Neural crest cell (in vitro differentiated cells): Measurements from ENCODE around the gene FOXL2NB. TPM values are rescaled to one million over a fixed set of nuclear protein-coding genes. Genes with fewer than 3 reads are reported as not detected.

ENCODE experiments used
- DNase-seq: peaks from one replicate; pipeline ENCODE4 v3.0.0; 2021; ENCODE audit warnings: low read depth, mixed read lengths, low spot score
- H3K27ac Mint-ChIP-seq: one replicate; pipeline ENCODE4 v1.8.0; 2021; ENCODE audit warnings: mild to moderate bottlenecking, mixed read lengths; ENCODE audit not compliant: unreplicated experiment
- H3K27me3 Mint-ChIP-seq: 2 replicates; pipeline ENCODE4 v1.8.0; 2021; ENCODE audit warnings: low read depth, mild to moderate bottlenecking, mixed read lengths
- H3K36me3 Mint-ChIP-seq: 2 replicates; pipeline ENCODE4 v1.8.0; 2021; ENCODE audit warnings: low read depth, mild to moderate bottlenecking, mixed read lengths
- H3K4me1 Mint-ChIP-seq: 2 replicates; pipeline ENCODE4 v1.8.0; 2021; ENCODE audit warnings: mixed read lengths
- H3K4me3 Mint-ChIP-seq: one replicate; pipeline ENCODE4 v1.8.0; 2021; ENCODE audit warnings: mild to moderate bottlenecking, mixed read lengths
- H3K9me3 Mint-ChIP-seq: 2 replicates; pipeline ENCODE4 v1.8.0; 2021; ENCODE audit warnings: mixed read lengths
- total RNA-seq: library from RNA; stranded (reverse); gene quantifications from 2 replicates; pipeline ENCODE4 v1.2.1, GENCODE V29; 2021
- TF ChIP-seq, protein P1 (sequence below): fragments of 200-600 bp; sonication (generic); conservative IDR thresholded peaks from 2 replicates; pipeline ENCODE4 v1.5.0; 2021; ENCODE audit warnings: antibody characterized with exemption, mild to moderate bottlenecking

The FOXL2NB gene
- total RNA-seq, 1 donor from 2014 or later, result not detected

- Mint-ChIP-seq H3K36me3 (no peaks in the 10 kb centered on the region), H3K27me3 (peaks cover 18% of the 10 kb centered on the region), H3K4me1 (peaks cover 5% of the 10 kb centered on the region), H3K9me3 (no peaks in the 10 kb centered on the region), H3K27ac (no peak overlapping the region), H3K4me3 (no peak overlapping the region)
- DNase-seq, result no peak
- TF ChIP-seq, protein P1, sequence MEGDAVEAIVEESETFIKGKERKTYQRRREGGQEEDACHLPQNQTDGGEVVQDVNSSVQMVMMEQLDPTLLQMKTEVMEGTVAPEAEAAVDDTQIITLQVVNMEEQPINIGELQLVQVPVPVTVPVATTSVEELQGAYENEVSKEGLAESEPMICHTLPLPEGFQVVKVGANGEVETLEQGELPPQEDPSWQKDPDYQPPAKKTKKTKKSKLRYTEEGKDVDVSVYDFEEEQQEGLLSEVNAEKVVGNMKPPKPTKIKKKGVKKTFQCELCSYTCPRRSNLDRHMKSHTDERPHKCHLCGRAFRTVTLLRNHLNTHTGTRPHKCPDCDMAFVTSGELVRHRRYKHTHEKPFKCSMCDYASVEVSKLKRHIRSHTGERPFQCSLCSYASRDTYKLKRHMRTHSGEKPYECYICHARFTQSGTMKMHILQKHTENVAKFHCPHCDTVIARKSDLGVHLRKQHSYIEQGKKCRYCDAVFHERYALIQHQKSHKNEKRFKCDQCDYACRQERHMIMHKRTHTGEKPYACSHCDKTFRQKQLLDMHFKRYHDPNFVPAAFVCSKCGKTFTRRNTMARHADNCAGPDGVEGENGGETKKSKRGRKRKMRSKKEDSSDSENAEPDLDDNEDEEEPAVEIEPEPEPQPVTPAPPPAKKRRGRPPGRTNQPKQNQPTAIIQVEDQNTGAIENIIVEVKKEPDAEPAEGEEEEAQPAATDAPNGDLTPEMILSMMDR, result no peak
Observed at GRCh38 chr3:138913766-138914165, 33.3 kb upstream of the FOXL2NB start.

GRCh38 chr3:138914870-138915502 lies 32.0 kb upstream of the FOXL2NB start:
- no peak for DNase-seq
- no peaks in the 10 kb centered on the region for H3K36me3 Mint-ChIP-seq
- H3K9me3 Mint-ChIP-seq, result no peaks in the 10 kb centered on the region
- peak overlapping the region; percentile 63 for H3K4me3 Mint-ChIP-seq
- no peak overlapping the region for H3K27ac Mint-ChIP-seq
- TF ChIP-seq, protein P1, result no peak
- H3K27me3 Mint-ChIP-seq, result peaks cover 30% of the 10 kb centered on the region
- peaks cover 5% of the 10 kb centered on the region for H3K4me1 Mint-ChIP-seq

GRCh38 chr3:138915503-138916498 lies 31.2 kb upstream of the FOXL2NB start:
- H3K27me3 Mint-ChIP-seq, result peaks cover 31% of the 10 kb centered on the region
- no peaks in the 10 kb centered on the region for H3K9me3 Mint-ChIP-seq
- peak; percentile 94 for DNase-seq
- H3K4me3 Mint-ChIP-seq, result peak overlapping the region; percentile 93
- H3K4me1 Mint-ChIP-seq, result peaks cover 5% of the 10 kb centered on the region
- no peaks in the 10 kb centered on the region for H3K36me3 Mint-ChIP-seq
- TF ChIP-seq, protein P1, result peak; percentile 79
- H3K27ac Mint-ChIP-seq, result peak overlapping the region; percentile 71

DNA sequence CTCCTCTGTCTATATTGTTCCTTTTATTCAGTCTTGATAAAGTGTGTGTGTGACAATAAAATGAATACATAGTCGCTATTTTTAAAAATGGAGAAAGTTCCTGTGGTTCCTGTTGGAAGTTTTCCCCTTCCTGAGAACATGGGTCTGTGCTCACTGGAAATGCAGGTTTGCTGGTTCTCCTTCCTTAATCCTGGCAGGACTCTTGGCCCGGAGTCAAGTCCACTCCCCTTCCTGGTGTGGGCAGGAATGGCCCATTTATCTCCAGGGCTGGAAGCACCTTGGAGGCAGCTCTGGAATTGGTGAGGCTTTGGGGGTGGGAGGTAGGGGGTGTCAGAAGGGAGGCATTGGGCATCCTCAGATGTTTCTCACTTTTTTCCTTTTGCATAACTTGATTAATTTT lies 30.2 kb upstream of the FOXL2NB start:
- peak overlapping the region; percentile 25 for H3K4me3 Mint-ChIP-seq
- H3K36me3 Mint-ChIP-seq, result no peaks in the 10 kb centered on the region
- H3K4me1 Mint-ChIP-seq, result peaks cover 5% of the 10 kb centered on the region
- no peaks in the 10 kb centered on the region for H3K9me3 Mint-ChIP-seq
- H3K27me3 Mint-ChIP-seq, result peaks cover 31% of the 10 kb centered on the region
- H3K27ac Mint-ChIP-seq, result no peak overlapping the region
- no peak for DNase-seq
- TF ChIP-seq, protein P1, result no peak

DNA sequence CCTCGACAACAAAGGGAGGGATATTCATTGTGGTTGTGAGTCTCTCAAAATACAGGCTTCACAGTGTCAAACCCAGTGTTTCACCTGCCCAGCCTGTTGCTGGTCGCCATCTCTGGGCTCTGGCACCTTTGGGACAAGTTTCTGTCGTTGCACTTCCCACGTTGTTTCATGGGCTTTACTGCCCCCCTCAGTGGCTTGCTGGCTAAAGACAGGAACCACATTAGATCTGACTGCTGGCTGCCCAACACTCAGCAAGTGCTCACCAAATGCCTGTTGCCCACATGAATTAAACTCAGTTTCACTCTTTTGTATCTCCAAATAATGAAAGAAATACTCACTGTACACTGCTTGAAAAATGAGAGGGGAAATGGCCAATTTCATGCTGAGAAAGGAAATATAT lies 27.7 kb upstream of the FOXL2NB start:
- Mint-ChIP-seq H3K27me3 (peaks cover 34% of the 10 kb centered on the region), H3K4me1 (peaks cover 5% of the 10 kb centered on the region), H3K9me3 (no peaks in the 10 kb centered on the region), H3K4me3 (no peak overlapping the region), H3K27ac (no peak overlapping the region), H3K36me3 (no peaks in the 10 kb centered on the region)
- TF ChIP-seq, protein P1, result no peak
- DNase-seq, result no peak
